ENCODE measurements around the gene SNX18.

The SNX18 gene

DNA sequence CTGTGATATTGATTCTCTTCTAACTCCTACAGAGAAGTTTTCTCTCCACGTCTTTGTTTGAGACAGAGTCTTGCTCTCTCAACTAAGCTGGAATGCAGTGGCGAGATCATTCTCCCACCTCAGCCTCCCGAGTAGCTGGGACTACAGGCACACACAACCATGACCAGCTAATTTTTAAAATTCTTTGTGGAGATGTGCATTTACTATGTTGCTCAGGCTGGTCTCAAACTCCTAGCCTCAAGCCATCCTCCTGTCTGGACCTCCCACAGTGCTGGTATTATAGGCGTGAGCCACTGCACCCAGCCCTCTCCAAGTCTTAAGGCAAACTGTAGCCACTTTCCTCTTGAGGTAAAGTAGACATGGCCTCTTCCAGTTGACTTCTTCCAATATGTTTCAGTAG is 72.2 kb downstream of the SNX18 start:
- TF ChIP-seq RAD21 (IDR thresholded peaks at IDR 0.05; ENCODE audit: low read depth) (no peak), TCF12 (IDR thresholded peaks at IDR 0.05; ENCODE audit: low read depth) (no peak), CEBPB (IDR thresholded peaks at IDR 0.05) (no peak), ZBTB7A (IDR thresholded peaks at IDR 0.05; ENCODE audit: low read depth) (no peak), FOXM1 (IDR thresholded peaks at IDR 0.05; ENCODE audit: borderline replicate concordance, low read depth) (no peak), YY1 (IDR thresholded peaks at IDR 0.05; ENCODE audit: low read depth) (no peak), EP300 (IDR thresholded peaks at IDR 0.05; ENCODE audit: borderline replicate concordance) (no peak), TEAD4 (IDR thresholded peaks at IDR 0.05) (no peak), TAF1 (IDR thresholded peaks at IDR 0.05; ENCODE audit: low read depth) (no peak), NFIC (IDR thresholded peaks at IDR 0.05) (no peak)
- TF ChIP-seq, protein P1, sequence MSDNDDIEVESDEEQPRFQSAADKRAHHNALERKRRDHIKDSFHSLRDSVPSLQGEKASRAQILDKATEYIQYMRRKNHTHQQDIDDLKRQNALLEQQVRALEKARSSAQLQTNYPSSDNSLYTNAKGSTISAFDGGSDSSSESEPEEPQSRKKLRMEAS (IDR thresholded peaks at IDR 0.05) = no peak
- TF ChIP-seq, protein P2, sequence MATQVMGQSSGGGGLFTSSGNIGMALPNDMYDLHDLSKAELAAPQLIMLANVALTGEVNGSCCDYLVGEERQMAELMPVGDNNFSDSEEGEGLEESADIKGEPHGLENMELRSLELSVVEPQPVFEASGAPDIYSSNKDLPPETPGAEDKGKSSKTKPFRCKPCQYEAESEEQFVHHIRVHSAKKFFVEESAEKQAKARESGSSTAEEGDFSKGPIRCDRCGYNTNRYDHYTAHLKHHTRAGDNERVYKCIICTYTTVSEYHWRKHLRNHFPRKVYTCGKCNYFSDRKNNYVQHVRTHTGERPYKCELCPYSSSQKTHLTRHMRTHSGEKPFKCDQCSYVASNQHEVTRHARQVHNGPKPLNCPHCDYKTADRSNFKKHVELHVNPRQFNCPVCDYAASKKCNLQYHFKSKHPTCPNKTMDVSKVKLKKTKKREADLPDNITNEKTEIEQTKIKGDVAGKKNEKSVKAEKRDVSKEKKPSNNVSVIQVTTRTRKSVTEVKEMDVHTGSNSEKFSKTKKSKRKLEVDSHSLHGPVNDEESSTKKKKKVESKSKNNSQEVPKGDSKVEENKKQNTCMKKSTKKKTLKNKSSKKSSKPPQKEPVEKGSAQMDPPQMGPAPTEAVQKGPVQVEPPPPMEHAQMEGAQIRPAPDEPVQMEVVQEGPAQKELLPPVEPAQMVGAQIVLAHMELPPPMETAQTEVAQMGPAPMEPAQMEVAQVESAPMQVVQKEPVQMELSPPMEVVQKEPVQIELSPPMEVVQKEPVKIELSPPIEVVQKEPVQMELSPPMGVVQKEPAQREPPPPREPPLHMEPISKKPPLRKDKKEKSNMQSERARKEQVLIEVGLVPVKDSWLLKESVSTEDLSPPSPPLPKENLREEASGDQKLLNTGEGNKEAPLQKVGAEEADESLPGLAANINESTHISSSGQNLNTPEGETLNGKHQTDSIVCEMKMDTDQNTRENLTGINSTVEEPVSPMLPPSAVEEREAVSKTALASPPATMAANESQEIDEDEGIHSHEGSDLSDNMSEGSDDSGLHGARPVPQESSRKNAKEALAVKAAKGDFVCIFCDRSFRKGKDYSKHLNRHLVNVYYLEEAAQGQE (IDR thresholded peaks at IDR 0.05; ENCODE audit: low read depth) = no peak
- TF ChIP-seq, protein P3, sequence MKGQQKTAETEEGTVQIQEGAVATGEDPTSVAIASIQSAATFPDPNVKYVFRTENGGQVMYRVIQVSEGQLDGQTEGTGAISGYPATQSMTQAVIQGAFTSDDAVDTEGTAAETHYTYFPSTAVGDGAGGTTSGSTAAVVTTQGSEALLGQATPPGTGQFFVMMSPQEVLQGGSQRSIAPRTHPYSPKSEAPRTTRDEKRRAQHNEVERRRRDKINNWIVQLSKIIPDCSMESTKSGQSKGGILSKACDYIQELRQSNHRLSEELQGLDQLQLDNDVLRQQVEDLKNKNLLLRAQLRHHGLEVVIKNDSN (IDR thresholded peaks at IDR 0.05) = no peak

DNA sequence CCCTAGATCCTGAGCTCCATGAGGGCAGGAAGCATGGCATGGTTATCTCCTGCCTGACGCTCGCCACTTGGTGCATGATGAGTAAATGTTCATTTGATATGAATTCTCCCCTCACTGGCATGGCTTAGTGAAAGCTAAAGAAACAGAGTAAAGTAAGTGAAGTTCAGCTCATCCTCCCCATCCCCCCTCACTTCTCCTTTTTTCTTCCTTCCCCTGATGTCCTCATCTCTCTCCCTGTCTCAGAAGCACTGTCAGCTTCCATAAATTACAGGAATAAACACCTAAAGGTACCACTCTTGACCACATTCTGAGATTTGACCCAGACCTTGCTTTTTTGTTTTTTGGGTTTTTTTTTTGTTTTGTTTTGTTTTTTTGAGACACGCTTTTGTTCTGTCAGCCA is 73.3 kb downstream of the SNX18 start:
- no peak for TF ChIP-seq TEAD4 (IDR thresholded peaks at IDR 0.05)
- no peak for TF ChIP-seq TAF1 (IDR thresholded peaks at IDR 0.05; ENCODE audit: low read depth)
- no peak for TF ChIP-seq CREB1 (IDR thresholded peaks at IDR 0.05; ENCODE audit: low read depth)

DNA sequence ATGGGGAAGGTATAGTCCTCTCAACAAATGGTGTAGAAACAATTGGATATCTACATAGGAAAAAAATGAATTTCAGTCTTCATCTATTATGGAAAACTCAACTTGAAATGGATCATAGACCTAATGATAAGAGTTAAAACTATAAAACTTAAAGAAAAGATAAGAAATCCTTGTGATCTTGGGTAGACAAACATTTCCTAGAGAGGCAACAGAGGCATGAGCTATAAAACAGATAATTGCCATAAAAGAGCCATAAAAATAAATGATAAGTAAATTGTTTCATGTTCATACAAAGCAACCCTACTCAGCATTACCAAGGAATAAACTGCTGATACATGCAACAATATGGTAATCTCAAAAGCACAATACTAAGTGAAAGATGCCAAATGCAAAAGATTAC is 76.2 kb downstream of the SNX18 start:
- TF ChIP-seq, protein P2 (IDR thresholded peaks at IDR 0.05; ENCODE audit: low read depth) = no peak
- TF ChIP-seq EGR1 (IDR thresholded peaks at IDR 0.05) (no peak), TAF1 (IDR thresholded peaks at IDR 0.05; ENCODE audit: low read depth) (no peak), TEAD4 (IDR thresholded peaks at IDR 0.05) (no peak), TCF12 (IDR thresholded peaks at IDR 0.05; ENCODE audit: low read depth) (no peak), EP300 (IDR thresholded peaks at IDR 0.05; ENCODE audit: borderline replicate concordance) (no peak), FOXM1 (IDR thresholded peaks at IDR 0.05; ENCODE audit: borderline replicate concordance, low read depth) (no peak), NFIC (IDR thresholded peaks at IDR 0.05) (no peak), ZBTB7A (IDR thresholded peaks at IDR 0.05; ENCODE audit: low read depth) (no peak), YY1 (IDR thresholded peaks at IDR 0.05; ENCODE audit: low read depth) (no peak), RAD21 (IDR thresholded peaks at IDR 0.05; ENCODE audit: low read depth) (no peak), CEBPB (IDR thresholded peaks at IDR 0.05) (no peak), CREB1 (IDR thresholded peaks at IDR 0.05; ENCODE audit: low read depth) (no peak)
- TF ChIP-seq, protein P1 (IDR thresholded peaks at IDR 0.05) = no peak
- TF ChIP-seq, protein P3 (IDR thresholded peaks at IDR 0.05) = no peak

DNA sequence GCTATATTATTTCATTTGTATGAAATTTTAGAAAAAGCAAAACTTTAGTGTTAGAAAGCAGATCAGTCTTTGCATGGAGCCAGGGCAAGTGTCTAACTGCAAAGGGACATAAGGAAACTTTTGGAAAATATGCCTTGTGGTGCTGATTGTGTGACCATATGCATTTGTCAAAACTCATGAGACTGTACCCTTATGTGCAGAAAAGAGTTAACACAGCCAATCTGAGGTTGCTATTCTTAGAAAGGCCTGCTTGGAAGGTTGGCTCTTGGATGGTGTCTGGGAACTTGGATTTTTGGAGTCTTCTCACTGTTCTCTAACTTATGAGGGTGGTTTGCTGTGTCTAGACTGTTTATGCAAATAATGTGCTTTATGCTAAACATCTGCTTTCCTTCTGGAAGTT is 76.6 kb downstream of the SNX18 start:
- TF ChIP-seq, protein P1 (IDR thresholded peaks at IDR 0.05) = no peak
- TF ChIP-seq TEAD4 (IDR thresholded peaks at IDR 0.05) (no peak), CEBPB (IDR thresholded peaks at IDR 0.05) (no peak), TAF1 (IDR thresholded peaks at IDR 0.05; ENCODE audit: low read depth) (no peak), FOXM1 (IDR thresholded peaks at IDR 0.05; ENCODE audit: borderline replicate concordance, low read depth) (no peak), YY1 (IDR thresholded peaks at IDR 0.05; ENCODE audit: low read depth) (no peak), NFIC (IDR thresholded peaks at IDR 0.05) (no peak), EGR1 (IDR thresholded peaks at IDR 0.05) (no peak), TCF12 (IDR thresholded peaks at IDR 0.05; ENCODE audit: low read depth) (no peak), CREB1 (IDR thresholded peaks at IDR 0.05; ENCODE audit: low read depth) (no peak), ZBTB7A (IDR thresholded peaks at IDR 0.05; ENCODE audit: low read depth) (no peak), RAD21 (IDR thresholded peaks at IDR 0.05; ENCODE audit: low read depth) (no peak), EP300 (IDR thresholded peaks at IDR 0.05; ENCODE audit: borderline replicate concordance) (no peak)
- TF ChIP-seq, protein P2 (IDR thresholded peaks at IDR 0.05; ENCODE audit: low read depth) = no peak
- TF ChIP-seq, protein P3 (IDR thresholded peaks at IDR 0.05) = no peak

All from Ishikawa (cell line).